IMR-90 (cell line): Measurements from ENCODE around the gene TEX38. TPM values are rescaled to one million over a fixed set of nuclear protein-coding genes. Genes with fewer than 3 reads are reported as not detected.

Experiments
- ATAC-seq: fragments of 200-7000 bp; cut with Tn5 transposase; 2 replicates; pipeline ENCODE4 v1.9.1; 2020; ENCODE audit warnings: low read depth, mild to moderate bottlenecking, moderate library complexity
- Bru-seq: library from RNA; stranded (reverse); fragments of 400-500 nt; gene quantifications from one replicate; lab custom pipeline; 2021; lab: Mats Ljungman, UMichigan
- BruChase-seq, 2 experiments: library from RNA; stranded (reverse); fragments of 400-500 nt; gene quantifications; one replicate each; lab custom pipeline; 2021; lab: Mats Ljungman, UMichigan
- BruUV-seq: library from RNA; stranded (reverse); fragments of 400-500 nt; replicated peaks from 2 replicates; lab custom pipeline; 2021; lab: Mats Ljungman, UMichigan
- CTCF ChIA-PET: fragments of 300-600 bp; formaldehyde crosslinking; extraction: SDS; loops from one replicate; lab custom pipeline; 2021; ENCODE audit warnings: antibody characterized with exemption; lab: Yijun Ruan, JAX
- POLR2A ChIA-PET: fragments of 300-600 bp; sonication (Branson Sonifier 250); formaldehyde crosslinking; loops from one replicate; lab custom pipeline; 2022; ENCODE audit warnings: antibody characterized with exemption; ENCODE audit not compliant: unreplicated experiment; lab: Charles Lee
- DNase-seq: peaks from one replicate; pipeline ENCODE4 v3.0.0; 2013
- H2AFZ ChIP-seq: replicated peaks from 2 replicates; pipeline ENCODE3; 2013; ENCODE audit warnings: low read length, mild to moderate bottlenecking; ENCODE audit not compliant: poor library complexity
- H2AK5ac ChIP-seq: 2 replicates; pipeline ENCODE4 v1.6.1; 2013; ENCODE audit warnings: low read depth, low read length, inconsistent platforms
- H2AK9ac ChIP-seq: replicated peaks from 2 replicates; pipeline ENCODE3; 2013; ENCODE audit warnings: mild to moderate bottlenecking, low read depth, low read length, moderate library complexity; ENCODE audit not compliant: poor library complexity
- H2BK120ac ChIP-seq: 2 replicates; pipeline ENCODE4 v1.6.1; 2013; ENCODE audit warnings: low read depth, low read length, inconsistent platforms
- H2BK15ac ChIP-seq: 3 replicates; pipeline ENCODE4 v1.6.1; 2013; ENCODE audit warnings: low read depth, low read length, inconsistent platforms
- H2BK20ac ChIP-seq: 2 replicates; pipeline ENCODE4 v1.6.1; 2013; ENCODE audit warnings: low read depth, mild to moderate bottlenecking, inconsistent platforms, low read length, moderate library complexity
- H2BK5ac ChIP-seq: 2 replicates; pipeline ENCODE4 v1.6.1; 2013; ENCODE audit warnings: mild to moderate bottlenecking, low read depth, low read length, inconsistent platforms; ENCODE audit not compliant: poor library complexity, severe bottlenecking
- H3K14ac ChIP-seq: replicated peaks from 2 replicates; pipeline ENCODE4 v1.6.1; 2013; ENCODE audit warnings: low read depth, low read length, inconsistent platforms
- H3K18ac ChIP-seq: 2 replicates; pipeline ENCODE4 v1.6.1; 2013; ENCODE audit warnings: low read depth, low read length, control low read depth
- H3K23ac ChIP-seq: 2 replicates; pipeline ENCODE4 v1.6.1; 2013; ENCODE audit warnings: low read depth, low read length, inconsistent platforms
- H3K27ac ChIP-seq: 2 replicates; pipeline ENCODE4 v1.5.1; 2013; ENCODE audit warnings: mild to moderate bottlenecking, control low read depth, low read length; ENCODE audit not compliant: insufficient read depth
- H3K27me3 ChIP-seq: 2 replicates; pipeline ENCODE4 v1.6.1; 2013; ENCODE audit warnings: low read length; ENCODE audit not compliant: control insufficient read depth, insufficient read depth
- H3K36me3 ChIP-seq: 2 replicates; pipeline ENCODE4 v1.6.1; 2013; ENCODE audit warnings: low read length, mixed read lengths; ENCODE audit not compliant: control insufficient read depth, insufficient read depth
- H3K4ac ChIP-seq: 2 replicates; pipeline ENCODE4 v1.6.1; 2013; ENCODE audit warnings: low read depth, low read length, inconsistent platforms
- H3K4me1 ChIP-seq: 2 replicates; pipeline ENCODE4 v1.6.1; 2013; ENCODE audit warnings: low read length, mixed read lengths; ENCODE audit not compliant: control insufficient read depth, insufficient read depth
- H3K4me2 ChIP-seq: 2 replicates; pipeline ENCODE4 v1.6.1; 2013; ENCODE audit warnings: low read depth, mild to moderate bottlenecking, control low read depth, low read length, moderate library complexity
- H3K4me3 ChIP-seq: 2 replicates; pipeline ENCODE4 v1.5.1; 2013; ENCODE audit warnings: low read depth, mild to moderate bottlenecking, control low read depth, low read length, moderate library complexity; ENCODE audit not compliant: insufficient read depth
- H3K56ac ChIP-seq: 2 replicates; pipeline ENCODE4 v1.6.1; 2013; ENCODE audit warnings: low read length, inconsistent platforms; ENCODE audit not compliant: insufficient read depth; ENCODE audit errors: extremely low read depth
- H3K79me1 ChIP-seq, 2 experiments: 2 replicates each; pipeline ENCODE4 v1.6.1; 2013; ENCODE audit warnings: low read length in 2 of 2, inconsistent platforms in 1 of 2, low read depth in 1 of 2
- H3K9ac ChIP-seq: 2 replicates; pipeline ENCODE4 v1.6.1; 2013; ENCODE audit warnings: low read depth, low read length, control low read depth
- H3K9me1 ChIP-seq: 2 replicates; pipeline ENCODE4 v1.6.1; 2013; ENCODE audit warnings: low read length, inconsistent platforms; ENCODE audit not compliant: insufficient read depth
- H3K9me3 ChIP-seq: 2 replicates; pipeline ENCODE4 v1.6.1; 2013; ENCODE audit warnings: low read length; ENCODE audit not compliant: control insufficient read depth, insufficient read depth
- H4K20me1 ChIP-seq: 2 replicates; pipeline ENCODE4 v1.6.1; 2013; ENCODE audit warnings: low read length, inconsistent platforms; ENCODE audit not compliant: insufficient read depth
- H4K5ac ChIP-seq: 2 replicates; pipeline ENCODE4 v1.6.1; 2013; ENCODE audit warnings: mild to moderate bottlenecking, low read depth, low read length, control low read depth
- H4K8ac ChIP-seq, 2 experiments: 2 replicates each; pipeline ENCODE4 v1.6.1; 2013; ENCODE audit warnings: low read depth in 2 of 2, low read length in 2 of 2, control low read depth in 1 of 2, inconsistent platforms in 1 of 2
- H4K91ac ChIP-seq: 2 replicates; pipeline ENCODE4 v1.6.1; 2013; ENCODE audit warnings: low read depth, low read length, inconsistent platforms; ENCODE audit not compliant: insufficient read depth
- BHLHE40 ChIP-seq: fragments of 150-350 bp; IDR thresholded peaks from 2 replicates; pipeline ENCODE4 v1.6.1; 2016; ENCODE audit warnings: mild to moderate bottlenecking, low read depth, low read length
- CEBPB ChIP-seq: IDR thresholded peaks from 2 replicates; pipeline ENCODE4 v1.6.1; 2012; ENCODE audit warnings: low read depth, low read length, improper control_type of control experiment
- CHD1 ChIP-seq: IDR thresholded peaks from 2 replicates; pipeline ENCODE4 v1.6.1; 2012; ENCODE audit warnings: low read depth, low read length, improper control_type of control experiment
- FOS ChIP-seq: fragments of 150-350 bp; IDR thresholded peaks from 2 replicates; pipeline ENCODE4 v1.6.1; 2016; ENCODE audit warnings: low read depth, low read length
- MAFK ChIP-seq: IDR thresholded peaks from 2 replicates; pipeline ENCODE4 v1.6.1; 2012; ENCODE audit warnings: low read depth, low read length, improper control_type of control experiment
- MAZ ChIP-seq: IDR thresholded peaks from 2 replicates; pipeline ENCODE4 v1.6.1; 2012; ENCODE audit warnings: low read depth, mild to moderate bottlenecking, low read length, improper control_type of control experiment, moderate library complexity, borderline replicate concordance
- MXI1 ChIP-seq: IDR thresholded peaks from 2 replicates; pipeline ENCODE4 v1.6.1; 2012; ENCODE audit warnings: low read depth, mild to moderate bottlenecking, low read length, moderate library complexity, borderline replicate concordance
- NFE2L2 ChIP-seq: fragments of 150-350 bp; IDR thresholded peaks from 2 replicates; pipeline ENCODE4 v1.6.1; 2016; ENCODE audit warnings: low read depth, mild to moderate bottlenecking, low read length
- RAD21 ChIP-seq: IDR thresholded peaks from 2 replicates; pipeline ENCODE4 v1.6.1; 2012; ENCODE audit warnings: low read length, improper control_type of control experiment
- RCOR1 ChIP-seq: IDR thresholded peaks from 2 replicates; pipeline ENCODE4 v1.6.1; 2012; ENCODE audit warnings: mild to moderate bottlenecking, low read length, improper control_type of control experiment; ENCODE audit not compliant: insufficient replicate concordance
- RFX5 ChIP-seq: IDR thresholded peaks from 2 replicates; pipeline ENCODE4 v1.8.0; 2012; ENCODE audit warnings: low read depth, mild to moderate bottlenecking, low read length, moderate library complexity
- WGBS, 2 experiments: methylation state at CpG; one replicate each; pipeline versions ENCODE4 v1.1.5 to v1.1.7; 2013; ENCODE audit warnings: missing lambda C conversion rate in 2 of 2; ENCODE audit not compliant: insufficient read length in 1 of 2; ENCODE audit errors: extremely low coverage in 2 of 2; 5-methylcytosine and 5-hydroxymethylcytosine counted together
- dilution Hi-C: fragments of 300-500 bp; cut with HindIII; formaldehyde crosslinking; loops from one replicate; pipeline ENCODE4 v1.14.3; 2018; ENCODE audit warnings: low sequenced_read_pairs; ENCODE audit not compliant: unreplicated experiment
- in situ Hi-C: fragments of 300-500 bp; cut with MboI; formaldehyde crosslinking; loops from 3 replicates; pipeline ENCODE4 v1.14.3; 2019; ENCODE audit warnings: low sequenced_read_pairs, inconsistent platforms, mixed read lengths
- intact Hi-C: fragments of 100-400 bp; cut with micrococcal nuclease; formaldehyde crosslinking; loops from 2 replicates; pipeline ENCODE4 v1.10.0; 2022
- long read RNA-seq: library from polyadenylated mRNA; unstranded; transcript quantifications from one replicate; pipeline ENCODE4 v2.0.0, GENCODE V29; 2021; ENCODE audit not compliant: unreplicated experiment
- polyA plus RNA-seq, 3 experiments: library from polyadenylated mRNA; depleted of rRNA; stranded (reverse); fragments of >200 nt; gene quantifications; 2 replicates each; pipeline ENCODE4 v1.2.3, GENCODE V29; 2012; ENCODE audit warnings: low replicate concordance in 1 of 3
- total RNA-seq: library from RNA; depleted of rRNA; stranded (reverse); fragments of >200 nt; gene quantifications from 2 replicates; pipeline ENCODE4 v1.2.3, GENCODE V29; 2012; rRNA removed
- TF ChIP-seq, protein P1 (sequence below): fragments of 150-350 bp; IDR thresholded peaks from 2 replicates; pipeline ENCODE4 v1.6.1; 2017; ENCODE audit warnings: mild to moderate bottlenecking, antibody characterized with exemption, low read length, low read depth
- TF ChIP-seq, protein P2 (sequence below): conservative IDR thresholded peaks from 2 replicates; pipeline ENCODE4 v1.5.1; 2012; ENCODE audit warnings: mild to moderate bottlenecking, low read depth, low read length, improper control_type of control experiment
- TF ChIP-seq, protein P3 (sequence below): fragments of 150-350 bp; IDR thresholded peaks from 2 replicates; pipeline ENCODE4 v1.6.1; 2016; ENCODE audit warnings: low read depth, mild to moderate bottlenecking, low read length, moderate library complexity, borderline replicate concordance

The TEX38 gene
- total RNA-seq, result not detected in 2 replicates
- polyA plus RNA-seq (2012; rRNA removed), result not detected in 2 replicates
- polyA plus RNA-seq (2012; cell fraction: cytosol; rRNA removed), result not detected in 2 replicates
- 0.23 TPM in 1 of 2 replicates, not detected in the other for polyA plus RNA-seq (2012; cell fraction: nucleus; rRNA removed; ENCODE audit: low replicate concordance)
- Bru-seq, nascent RNA, result not detected
- not detected for BruChase-seq, experiment 1, labeled RNA remaining after a 6-hour chase
- BruChase-seq, experiment 2, labeled RNA remaining after a 2-hour chase, result not detected
- long read RNA-seq, result 0 reads

DNA sequence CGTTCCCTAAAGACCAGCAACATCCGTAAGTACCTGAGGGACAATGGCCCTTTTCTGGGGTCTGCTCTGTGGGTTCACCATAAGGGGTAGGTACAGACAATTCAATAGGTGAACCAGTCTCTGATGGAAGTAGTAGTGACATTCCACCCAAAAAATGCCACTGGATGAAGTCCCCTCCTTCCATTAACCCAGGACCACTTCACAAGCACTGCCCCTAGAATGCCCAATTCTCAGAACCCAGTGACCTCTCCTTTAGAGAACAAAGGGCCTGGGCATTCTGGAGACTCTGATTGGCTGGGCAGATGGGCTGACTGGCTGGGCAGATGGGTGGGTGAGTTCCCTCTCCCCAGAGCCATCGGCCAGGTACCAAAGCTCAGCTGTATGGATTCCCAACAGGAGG lies at the start of gene TEX38:
TEX38 (plus strand) TSS at position 301 of the 400 bp plus-strand sequence; CDS start at position 382, 81 bp downstream.
- H3K4me1 ChIP-seq, result peaks cover 9% of the 10 kb centered on the region
- no peak within 1 kb of the TSS for H3K27ac ChIP-seq
- POLR2A ChIA-PET, result no interaction called here

More for the DNA sequence above, at the start of gene TEX38:
- ATAC-seq (no peak), DNase-seq (no peak)
- intact Hi-C loops (no loop called here), in situ Hi-C loops (no loop called here), dilution Hi-C loops (no loop called here)
- H4K5ac ChIP-seq, result no peak within 1 kb of the TSS
- peaks cover 3% of the 10 kb centered on the region for H3K36me3 ChIP-seq
- H2BK120ac ChIP-seq, result no peak within 1 kb of the TSS
- no peak within 1 kb of the TSS for H3K23ac ChIP-seq
- H3K4ac ChIP-seq, result no peak within 1 kb of the TSS
- no peak within 1 kb of the TSS for H2AFZ ChIP-seq
- H3K9me3 ChIP-seq, result no peaks in the 10 kb centered on the region
- no peak within 1 kb of the TSS for H2BK15ac ChIP-seq
- no peak within 1 kb of the TSS for H4K8ac ChIP-seq
- no peak within 1 kb of the TSS for H2AK9ac ChIP-seq
- H4K91ac ChIP-seq, result no peak within 1 kb of the TSS
- no peak within 1 kb of the TSS for H3K18ac ChIP-seq
- TF ChIP-seq RFX5 (no peak), BHLHE40 (no peak), CHD1 (no peak), CEBPB (no peak), RAD21 (no peak), FOS (no peak), MAFK (no peak), MAZ (no peak), MXI1 (no peak), NFE2L2 (no peak), RCOR1 (no peak)
- TF ChIP-seq, protein P1, sequence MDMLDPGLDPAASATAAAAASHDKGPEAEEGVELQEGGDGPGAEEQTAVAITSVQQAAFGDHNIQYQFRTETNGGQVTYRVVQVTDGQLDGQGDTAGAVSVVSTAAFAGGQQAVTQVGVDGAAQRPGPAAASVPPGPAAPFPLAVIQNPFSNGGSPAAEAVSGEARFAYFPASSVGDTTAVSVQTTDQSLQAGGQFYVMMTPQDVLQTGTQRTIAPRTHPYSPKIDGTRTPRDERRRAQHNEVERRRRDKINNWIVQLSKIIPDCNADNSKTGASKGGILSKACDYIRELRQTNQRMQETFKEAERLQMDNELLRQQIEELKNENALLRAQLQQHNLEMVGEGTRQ, result no peak
- TF ChIP-seq, protein P2, sequence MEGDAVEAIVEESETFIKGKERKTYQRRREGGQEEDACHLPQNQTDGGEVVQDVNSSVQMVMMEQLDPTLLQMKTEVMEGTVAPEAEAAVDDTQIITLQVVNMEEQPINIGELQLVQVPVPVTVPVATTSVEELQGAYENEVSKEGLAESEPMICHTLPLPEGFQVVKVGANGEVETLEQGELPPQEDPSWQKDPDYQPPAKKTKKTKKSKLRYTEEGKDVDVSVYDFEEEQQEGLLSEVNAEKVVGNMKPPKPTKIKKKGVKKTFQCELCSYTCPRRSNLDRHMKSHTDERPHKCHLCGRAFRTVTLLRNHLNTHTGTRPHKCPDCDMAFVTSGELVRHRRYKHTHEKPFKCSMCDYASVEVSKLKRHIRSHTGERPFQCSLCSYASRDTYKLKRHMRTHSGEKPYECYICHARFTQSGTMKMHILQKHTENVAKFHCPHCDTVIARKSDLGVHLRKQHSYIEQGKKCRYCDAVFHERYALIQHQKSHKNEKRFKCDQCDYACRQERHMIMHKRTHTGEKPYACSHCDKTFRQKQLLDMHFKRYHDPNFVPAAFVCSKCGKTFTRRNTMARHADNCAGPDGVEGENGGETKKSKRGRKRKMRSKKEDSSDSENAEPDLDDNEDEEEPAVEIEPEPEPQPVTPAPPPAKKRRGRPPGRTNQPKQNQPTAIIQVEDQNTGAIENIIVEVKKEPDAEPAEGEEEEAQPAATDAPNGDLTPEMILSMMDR, result no peak
- TF ChIP-seq, protein P3, sequence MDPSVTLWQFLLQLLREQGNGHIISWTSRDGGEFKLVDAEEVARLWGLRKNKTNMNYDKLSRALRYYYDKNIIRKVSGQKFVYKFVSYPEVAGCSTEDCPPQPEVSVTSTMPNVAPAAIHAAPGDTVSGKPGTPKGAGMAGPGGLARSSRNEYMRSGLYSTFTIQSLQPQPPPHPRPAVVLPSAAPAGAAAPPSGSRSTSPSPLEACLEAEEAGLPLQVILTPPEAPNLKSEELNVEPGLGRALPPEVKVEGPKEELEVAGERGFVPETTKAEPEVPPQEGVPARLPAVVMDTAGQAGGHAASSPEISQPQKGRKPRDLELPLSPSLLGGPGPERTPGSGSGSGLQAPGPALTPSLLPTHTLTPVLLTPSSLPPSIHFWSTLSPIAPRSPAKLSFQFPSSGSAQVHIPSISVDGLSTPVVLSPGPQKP, result no peak
- no CpG with 5 or more reads among the region's 3 CpGs for WGBS, 2 experiments
- no peak within 1 kb of the TSS for H3K4me3 ChIP-seq
- no peak within 1 kb of the TSS for H3K9ac ChIP-seq
- no peak within 1 kb of the TSS for H3K56ac ChIP-seq
- H4K20me1 ChIP-seq, result no peaks in the 10 kb centered on the region
- H2BK5ac ChIP-seq, result no peak within 1 kb of the TSS
- CTCF ChIA-PET, result no interaction called here
- H3K27me3 ChIP-seq, result no peaks in the 10 kb centered on the region
- peaks cover 21% of the 10 kb centered on the region for H3K9me1 ChIP-seq
- no peak within 1 kb of the TSS for H2BK20ac ChIP-seq
- no peak within 1 kb of the TSS for H3K14ac ChIP-seq
- H3K4me2 ChIP-seq, result no peak within 1 kb of the TSS
- peaks cover 9 to 12% of the 10 kb centered on the region in 2 experiments for H3K79me1 ChIP-seq
- H2AK5ac ChIP-seq, result no peak within 1 kb of the TSS
- no TSS peak for BruUV-seq
